ENCODE data around the gene RAI1.

DNA sequence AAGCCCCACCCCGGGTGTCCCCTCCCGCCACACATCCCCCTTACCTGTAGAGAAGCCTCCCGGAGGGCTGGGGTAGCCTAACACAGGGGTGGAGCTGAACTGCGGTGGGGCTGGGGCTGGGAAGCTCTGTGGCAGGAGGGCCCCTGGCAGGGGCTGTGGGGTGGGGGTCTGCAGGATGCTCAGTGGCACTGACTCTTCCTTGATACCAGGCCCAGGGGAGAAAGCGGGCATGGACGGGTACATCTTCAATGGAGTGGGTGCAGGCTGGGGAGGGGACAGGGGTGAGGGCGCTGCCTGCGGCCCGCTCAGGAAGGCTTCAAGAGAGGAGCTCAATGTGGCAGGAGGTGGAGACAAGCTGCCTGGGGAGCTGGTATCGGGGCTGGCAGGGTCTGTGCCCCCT is 138.8 kb downstream of the RAI1 start:
- TF ChIP-seq EZH2 (IDR thresholded peaks at IDR 0.05) (no peak), POLR2AphosphoS5 (IDR thresholded peaks at IDR 0.05; ENCODE audit: borderline replicate concordance, low read depth, low read length) (no peak)
